Measurements from ENCODE around the gene UBAC2.
A peak's percentile ranks its signal among the peaks of the same experiment; 100 is the strongest.
"Not testable (repeated sequence)": the region's sequence is repeated elsewhere in the genome, so short reads cannot be mapped to it uniquely, and the experiment has no call there.

Gene UBAC2

DNA sequence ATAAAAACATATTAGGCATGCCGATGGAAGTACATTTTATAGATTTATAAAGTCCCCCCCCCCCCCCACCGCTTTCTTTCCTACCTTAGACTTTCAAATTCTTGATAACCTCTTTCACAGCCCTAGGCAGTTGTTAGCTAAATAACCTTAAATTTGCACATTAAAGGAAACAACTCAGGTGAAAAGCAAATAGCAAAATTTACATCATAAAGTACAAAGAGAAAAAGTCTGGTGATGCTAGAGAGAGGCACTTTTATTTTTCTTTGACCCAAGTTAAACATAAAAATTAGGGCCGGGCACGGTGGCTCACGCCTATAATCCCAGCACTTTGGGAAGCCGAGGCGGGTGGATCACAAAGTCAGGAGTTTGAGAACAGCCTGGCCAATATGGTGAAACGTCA lies 15.0 kb upstream of the UBAC2 start:
- DNase-seq = no peak

DNA sequence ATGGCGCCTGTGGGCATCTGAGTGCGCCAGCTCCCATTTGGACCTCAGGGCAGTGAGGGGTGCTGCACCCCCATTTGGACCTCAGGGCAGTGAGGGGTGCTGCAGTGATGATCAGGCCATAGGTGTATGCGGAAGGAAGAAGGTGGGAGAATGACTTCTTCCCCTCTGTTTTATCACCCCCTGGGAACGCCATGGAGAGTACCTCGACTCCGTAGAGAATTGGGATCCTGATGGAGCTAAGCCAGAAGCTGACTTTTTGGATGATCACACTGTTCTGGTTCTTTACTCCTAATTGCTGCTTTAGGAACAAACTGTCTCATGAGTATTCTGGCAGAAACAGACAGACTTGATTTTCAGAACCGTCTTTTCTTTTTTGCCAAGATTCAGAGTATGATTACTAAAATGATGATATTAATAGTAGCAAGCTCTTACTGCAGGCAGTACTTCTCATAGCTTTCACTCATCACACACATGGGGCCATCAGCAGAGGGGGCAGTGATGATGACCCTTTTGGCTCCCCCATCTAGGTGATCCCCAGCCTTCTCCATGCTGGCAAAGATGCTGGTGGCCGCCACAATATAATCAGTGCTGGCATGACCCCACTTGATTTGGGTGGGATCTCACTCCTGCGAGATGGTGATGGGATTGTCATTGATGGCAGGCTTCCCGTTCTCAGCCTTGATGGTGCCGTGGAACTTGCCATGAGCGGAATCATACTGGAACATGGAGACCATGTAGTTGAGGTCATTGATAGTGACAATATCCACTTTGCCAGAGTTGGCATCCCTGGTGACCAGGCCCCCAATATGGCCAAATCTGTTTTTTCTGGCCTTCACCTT lies 10.3 kb upstream of the UBAC2 start:
- DNase-seq = no peak

DNA sequence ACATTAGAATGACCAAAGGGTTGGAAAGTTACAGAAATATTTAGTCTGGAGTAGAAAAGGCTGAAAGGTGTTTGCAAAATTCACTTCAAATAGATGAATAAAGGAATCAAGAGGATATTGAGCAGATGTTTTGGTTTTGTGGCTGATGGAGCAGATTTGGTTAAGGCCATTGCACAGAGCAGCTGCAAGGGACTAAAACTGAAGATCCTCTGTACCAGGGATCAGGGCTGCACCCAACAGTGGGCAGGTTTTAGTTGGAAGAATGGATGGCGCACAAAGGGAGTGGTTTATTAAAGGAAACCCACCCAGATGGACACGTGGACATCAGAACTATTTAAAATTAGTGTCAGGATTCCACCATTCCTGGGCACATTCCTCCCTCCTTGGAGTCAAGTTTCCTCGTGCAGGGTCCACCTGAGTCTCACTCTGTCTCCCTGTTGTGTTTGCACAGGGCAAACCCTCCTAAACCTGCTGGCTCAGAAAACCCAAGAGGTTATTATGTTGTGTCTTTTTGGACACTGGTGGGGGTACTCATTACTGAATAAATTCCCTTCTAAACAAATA lies 9.2 kb upstream of the UBAC2 start:
- DNase-seq = no peak

DNA sequence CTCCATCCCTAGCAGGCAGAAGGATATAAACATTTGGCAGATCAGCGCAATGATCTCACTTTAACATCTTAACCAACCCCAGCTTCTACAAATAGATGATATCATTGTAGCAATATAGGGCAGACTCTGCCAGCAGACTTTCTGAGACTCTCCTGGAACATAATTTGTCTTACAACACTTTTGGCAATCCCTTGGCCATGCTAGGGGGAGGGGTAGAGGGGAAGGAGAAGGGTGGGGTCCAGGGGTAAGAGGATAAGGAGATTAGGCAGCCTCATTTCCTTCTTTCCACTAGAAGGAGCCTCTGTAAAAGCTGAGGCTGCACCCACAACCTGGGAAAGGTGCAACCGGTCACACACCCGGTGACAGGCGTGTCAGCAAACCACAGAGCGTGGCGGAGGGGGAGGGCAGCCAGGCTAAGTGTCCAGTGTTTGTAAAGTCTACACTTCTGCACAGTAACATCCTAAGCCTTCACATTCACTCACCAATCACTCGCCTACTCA lies 8.7 kb upstream of the UBAC2 start:
- peak; percentile 9 for DNase-seq

DNA sequence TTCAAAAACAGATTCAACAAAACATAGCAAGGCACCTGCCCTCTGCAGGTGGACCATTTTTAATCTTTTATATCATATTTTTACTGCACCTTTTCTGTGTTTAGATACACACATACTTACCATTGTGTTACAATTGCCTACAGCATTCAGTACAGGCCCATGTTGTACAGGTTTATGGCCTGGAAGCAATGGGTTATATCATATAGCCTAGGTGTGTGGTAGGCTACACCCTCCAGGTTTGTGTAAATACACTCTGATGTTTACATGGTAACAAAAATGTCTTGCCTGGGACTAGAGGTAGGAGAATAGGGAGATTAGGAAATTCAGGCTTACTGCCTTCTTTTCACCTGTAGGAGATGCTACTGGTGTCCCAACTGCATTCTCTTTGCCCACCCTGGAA lies 8.2 kb upstream of the UBAC2 start:
- DNase-seq = no peak

DNA sequence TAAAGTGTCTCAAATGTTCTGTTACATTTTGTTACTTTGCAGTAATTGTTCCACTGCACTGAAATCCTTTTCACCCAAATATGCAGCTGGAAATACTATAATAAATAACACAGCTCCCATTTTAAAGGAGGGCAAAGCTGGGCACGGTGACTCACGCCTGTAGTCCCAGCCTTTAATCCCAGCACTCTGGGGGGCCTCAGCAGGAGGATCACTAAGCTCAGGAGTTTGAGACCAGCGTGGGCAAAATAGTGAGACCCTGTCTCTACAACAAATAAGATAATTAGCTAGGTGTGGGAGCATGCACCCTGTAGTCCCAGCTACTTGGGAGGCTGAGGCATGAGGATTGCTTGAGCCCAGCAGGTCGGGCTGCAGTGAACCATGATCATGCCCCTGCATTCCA lies 7.5 kb upstream of the UBAC2 start:
- no peak for DNase-seq

DNA sequence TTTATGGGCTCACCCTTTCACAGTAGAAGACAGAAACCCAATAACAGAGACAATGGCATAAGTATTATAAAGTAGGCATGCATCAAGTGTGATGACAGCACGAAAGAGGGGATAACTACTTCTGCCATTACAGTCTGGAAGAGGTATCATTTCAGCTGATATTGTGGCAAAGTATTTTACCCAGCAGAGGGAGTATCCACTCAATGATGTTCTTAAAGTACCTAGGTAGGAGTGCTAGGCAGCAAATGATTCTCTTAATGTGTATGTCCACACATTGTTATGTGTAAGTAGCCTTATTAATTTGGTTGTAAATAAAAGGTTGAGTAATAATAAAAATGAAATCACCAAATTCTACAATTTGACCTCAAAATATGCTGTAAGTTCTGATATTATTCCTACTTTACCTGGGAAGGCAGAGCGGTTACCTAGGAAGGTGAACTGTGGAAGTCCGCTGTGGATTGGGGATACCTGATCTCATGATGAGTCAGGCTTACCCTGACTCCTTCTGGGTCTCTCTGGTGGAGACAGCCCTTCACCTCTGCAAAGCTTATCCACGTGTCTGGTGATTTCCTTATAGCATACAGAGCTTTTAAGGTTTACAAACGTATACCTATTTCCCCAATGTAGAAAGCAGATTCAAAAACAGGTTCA lies 4.1 kb upstream of the UBAC2 start:
- DNase-seq = no peak

DNA sequence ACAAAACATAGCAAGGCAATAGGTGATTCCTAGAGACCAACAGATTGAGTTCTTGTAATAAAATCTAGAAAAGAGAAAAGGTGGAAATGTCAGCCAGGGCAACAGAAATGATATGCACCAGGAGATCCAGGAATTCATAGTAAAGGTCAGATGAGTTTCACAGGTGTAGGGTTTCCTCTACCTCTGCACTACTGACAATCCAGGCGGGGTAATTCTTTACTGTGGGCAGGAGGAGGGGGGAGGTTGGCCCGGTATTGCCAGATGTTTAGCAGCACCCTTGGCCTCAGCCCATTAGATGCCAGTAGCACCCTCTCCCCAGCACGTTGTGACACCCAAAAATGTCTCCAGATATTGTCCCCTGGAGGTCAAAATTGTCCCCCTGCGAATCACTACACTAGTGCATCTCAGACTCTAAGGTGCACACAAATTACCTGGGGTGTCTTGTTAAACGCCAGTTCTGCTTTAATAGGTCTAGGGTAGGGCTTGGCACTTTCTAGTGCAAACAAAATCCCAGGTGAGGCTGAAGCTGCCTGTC lies 3.5 kb upstream of the UBAC2 start:
- no peak for DNase-seq

DNA sequence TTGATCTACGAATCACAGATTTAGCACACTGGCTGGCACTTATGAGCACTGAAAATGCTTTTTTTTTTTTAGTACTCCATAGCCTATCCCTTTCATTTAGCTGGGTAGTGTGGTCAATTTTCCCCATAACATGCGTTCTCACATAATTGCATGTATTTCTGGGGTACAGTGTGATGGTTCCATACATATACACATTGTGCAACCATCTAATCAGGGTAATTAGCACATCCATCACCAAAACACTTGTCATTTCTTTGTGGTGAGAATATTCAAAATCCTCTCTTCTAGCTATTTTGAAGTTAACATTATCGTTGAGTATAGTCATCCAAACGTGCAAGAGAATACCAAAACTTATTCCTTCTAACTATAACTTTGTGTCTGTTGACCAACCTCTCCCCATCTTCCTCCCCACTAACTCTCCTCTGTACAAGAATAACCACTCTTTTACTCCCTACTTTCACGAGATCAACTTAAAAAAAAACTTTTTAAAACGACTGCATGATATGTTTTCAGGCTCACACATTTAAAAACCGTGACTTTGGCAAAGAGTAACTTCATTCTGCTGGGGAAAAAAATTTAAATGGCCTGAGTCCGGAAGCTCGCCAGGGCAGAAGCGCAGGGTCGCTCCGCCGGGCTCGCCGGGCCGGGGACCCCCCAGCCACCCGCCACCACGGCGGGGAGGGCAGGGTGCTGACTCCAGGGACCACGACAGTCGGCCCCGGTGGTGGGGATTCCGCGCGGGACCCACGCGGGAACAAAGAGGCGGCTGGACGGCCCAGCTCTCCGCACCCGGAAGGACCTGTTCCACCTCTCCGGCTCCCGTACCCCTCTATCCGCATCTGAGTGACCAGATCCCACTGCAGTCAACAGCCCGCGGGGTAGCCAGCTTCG lies 868 bp upstream of the UBAC2 start:
- no peak for DNase-seq

DNA sequence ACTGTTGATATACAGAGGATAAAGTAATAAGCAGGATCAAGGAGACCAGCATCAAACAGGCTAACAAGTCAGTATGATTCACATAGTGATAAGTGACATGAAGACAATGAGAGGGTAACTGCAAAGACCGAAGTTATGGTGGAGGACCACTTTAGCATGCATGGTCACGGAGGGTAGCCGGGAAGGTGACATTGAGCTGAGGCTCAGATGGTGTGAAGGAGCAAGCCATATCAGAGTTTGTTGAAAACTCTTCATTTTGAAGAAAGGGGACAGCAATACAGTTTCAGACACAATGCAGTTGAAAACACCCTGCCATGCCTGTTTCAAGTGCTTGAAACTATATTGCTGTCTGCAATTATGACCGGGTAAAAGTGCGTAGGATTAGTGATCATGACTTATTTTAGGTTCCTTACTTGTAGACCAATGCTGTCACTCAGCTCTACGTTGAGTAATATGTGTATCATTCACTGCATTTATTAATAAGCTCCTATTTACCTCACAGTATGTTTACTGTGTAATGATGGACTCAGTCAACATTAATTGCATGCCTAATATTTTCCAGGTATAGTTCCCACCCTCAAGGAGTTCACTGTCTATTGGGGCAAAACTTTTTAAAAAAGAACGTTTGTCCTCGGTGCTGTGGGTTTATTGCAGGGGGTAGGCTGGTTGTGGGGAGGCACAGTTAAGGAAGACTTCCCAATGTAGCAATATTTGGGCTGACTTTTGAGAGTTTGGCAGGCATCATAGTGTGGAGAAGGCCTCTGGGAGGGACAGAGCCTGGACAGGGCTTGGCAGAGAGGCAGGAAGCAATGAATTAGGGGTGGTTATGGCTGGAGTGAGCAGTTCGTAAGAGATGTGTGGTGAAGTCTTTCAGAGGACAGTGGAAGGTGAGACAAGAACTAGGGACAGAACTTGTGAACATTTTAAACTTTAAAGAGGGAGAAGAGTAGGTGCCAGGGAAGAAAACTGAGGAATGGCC lies 3.2 kb downstream of the UBAC2 start:
- no peak for DNase-seq

DNA sequence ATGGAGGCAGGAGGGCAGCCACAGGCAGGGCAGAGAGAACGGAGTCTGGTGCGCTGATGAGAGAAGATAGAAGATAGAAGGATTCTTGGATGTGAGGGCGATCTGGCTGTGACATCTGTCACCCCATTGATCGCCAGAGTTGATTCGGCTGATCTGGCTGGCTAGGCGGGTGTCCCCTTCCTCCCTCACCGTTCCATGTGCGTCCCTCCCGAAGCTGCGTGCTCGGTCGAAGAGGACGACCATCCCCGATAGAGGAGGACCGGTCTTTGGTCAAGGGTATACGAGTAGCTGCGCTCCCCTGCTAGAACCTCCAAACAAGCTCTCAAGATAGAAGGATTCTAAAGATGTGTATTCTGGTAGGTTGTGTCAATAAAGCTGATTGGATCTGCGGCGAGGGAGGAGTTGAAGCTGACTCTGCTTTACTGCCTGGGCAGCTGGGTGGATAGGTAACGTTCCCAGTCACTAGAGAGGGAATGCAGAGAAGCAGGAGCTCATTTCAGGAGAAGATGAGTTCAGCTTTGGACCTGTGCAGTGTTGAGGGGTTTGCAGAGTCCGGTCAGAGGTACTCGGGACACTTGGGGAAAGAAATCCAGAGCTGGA lies 5.1 kb downstream of the UBAC2 start:
- no peak for DNase-seq

DNA sequence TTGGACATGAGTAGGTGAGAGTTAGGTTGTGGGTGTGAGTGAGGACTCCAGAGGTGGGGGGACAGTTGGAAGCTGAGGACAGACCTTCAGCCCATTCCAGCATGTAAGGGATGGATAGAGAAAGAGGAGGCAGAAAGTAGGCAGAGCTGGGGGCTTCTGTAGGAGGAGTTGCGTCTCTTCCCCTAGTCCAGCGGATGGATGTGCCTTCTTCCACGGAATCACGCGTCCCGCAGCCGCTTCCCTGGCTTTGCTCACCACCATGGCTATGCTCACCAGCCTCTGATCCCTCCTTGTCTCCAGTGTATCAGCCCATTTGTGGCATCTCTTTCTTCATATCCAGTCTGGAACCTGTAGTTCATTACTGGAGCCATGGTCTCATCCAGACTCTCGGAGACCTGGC lies 5.6 kb downstream of the UBAC2 start:
- DNase-seq = no peak

DNA sequence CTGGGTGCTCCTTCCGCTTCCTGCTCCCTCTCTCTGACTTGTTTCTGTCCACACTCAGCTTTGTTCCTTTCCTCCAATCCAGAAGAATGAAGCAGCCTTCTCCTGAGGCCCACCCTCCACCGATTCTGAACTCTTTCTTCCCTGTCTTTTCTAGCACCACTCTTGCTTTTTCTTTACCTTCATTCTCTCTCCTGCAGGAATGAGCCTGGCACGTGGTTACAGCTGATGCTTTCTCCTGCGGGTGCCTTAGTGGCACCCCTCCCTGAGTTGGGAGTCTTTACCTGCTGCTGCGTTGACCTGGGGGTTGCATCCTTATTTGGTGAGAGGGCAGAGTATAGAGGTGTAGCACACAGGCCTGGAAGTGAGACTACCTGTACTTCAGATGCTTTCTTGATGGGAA lies 6.2 kb downstream of the UBAC2 start:
- DNase-seq = no peak

DNA sequence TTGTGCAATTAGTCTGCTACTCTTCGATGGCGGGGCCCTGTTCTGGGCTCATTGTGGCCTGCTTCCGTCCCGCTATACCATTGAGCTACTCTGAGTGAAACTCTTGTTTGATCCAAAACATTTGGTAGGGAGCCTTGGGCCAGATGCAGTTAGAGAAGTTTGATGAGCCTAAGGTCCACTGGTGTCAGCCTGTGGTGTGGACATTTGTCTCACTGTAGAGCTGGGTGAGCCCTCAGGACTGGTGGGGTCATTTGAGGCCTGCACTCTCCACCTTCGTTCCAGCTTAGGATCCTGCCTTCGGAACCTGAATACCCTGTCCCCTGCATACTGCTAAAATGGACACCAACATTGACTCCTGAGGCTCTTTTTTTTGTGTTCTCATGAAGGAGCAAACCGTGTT lies 6.9 kb downstream of the UBAC2 start:
- no peak for DNase-seq

DNA sequence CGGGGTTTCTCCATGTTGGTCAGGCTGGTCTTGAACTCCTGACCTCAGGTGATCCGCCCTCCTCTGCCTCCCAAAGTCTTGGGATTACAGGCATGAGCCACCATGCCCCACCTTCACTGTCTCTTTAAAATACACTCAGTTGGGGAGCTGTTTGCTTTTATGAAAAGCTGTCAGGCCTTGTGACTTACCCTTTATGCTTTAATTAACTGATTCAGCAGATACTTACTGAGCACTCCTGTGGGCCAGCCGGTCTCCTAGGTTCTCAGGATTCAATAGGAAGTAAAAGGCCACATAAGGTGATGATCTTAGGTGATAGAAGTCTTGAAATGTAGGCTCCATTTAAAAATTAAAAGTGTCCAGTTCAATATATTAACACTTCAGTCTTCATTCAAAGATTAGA lies 7.5 kb downstream of the UBAC2 start:
- DNase-seq = no peak

DNA sequence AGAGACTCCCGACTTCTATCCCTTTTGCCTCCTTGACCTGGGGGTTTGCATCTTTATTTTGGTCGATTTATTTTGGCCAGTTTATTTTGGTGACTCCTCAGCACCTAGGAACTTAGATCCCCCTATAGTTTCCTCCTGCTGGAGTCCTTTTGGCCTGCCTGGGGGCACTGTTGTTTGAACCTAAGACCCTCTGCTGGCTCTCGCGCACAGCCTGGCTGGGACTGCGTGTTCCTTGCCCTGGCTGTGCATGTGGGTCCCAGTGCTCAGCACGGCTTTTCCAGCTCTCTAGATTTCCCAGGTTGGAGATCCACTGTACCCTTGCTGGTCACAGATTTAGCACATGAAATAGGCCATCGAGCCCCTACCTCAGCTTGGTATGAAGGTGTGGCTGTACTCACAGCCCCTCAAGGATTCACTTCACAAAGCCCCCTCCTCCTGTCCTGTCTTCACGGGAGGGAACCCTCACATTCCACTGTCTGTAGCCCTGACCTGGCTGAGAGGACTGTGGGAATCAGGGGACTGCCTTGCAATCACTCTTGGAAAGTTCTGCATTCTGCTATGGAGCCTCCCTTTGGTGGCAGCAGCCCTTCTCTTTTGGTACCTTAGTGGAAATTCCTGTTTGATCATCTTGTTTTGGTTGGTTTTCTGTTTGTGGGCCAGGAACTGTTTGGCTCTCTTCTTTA lies 8.3 kb downstream of the UBAC2 start:
- no peak for DNase-seq

DNA sequence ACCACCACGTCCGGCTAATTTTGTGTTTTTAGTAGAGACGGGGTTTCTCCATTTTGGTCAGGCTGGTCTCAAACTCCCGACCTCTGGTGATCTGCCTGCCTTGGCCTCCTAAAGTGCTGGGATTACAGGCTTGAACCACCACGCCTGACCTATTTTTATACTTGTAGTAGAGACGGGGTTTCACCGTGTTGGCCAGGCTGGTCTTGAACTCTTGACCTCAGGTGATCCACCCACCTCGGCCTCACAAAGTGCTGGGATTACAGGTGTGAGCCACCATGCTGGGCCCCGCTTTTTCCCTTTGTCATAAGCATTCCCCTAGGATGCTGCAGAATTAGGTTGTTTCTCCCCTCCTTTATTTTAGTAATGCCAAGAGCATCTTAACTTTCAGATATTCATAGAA lies 10.0 kb downstream of the UBAC2 start:
- DNase-seq = not testable (repeated sequence)

DNA sequence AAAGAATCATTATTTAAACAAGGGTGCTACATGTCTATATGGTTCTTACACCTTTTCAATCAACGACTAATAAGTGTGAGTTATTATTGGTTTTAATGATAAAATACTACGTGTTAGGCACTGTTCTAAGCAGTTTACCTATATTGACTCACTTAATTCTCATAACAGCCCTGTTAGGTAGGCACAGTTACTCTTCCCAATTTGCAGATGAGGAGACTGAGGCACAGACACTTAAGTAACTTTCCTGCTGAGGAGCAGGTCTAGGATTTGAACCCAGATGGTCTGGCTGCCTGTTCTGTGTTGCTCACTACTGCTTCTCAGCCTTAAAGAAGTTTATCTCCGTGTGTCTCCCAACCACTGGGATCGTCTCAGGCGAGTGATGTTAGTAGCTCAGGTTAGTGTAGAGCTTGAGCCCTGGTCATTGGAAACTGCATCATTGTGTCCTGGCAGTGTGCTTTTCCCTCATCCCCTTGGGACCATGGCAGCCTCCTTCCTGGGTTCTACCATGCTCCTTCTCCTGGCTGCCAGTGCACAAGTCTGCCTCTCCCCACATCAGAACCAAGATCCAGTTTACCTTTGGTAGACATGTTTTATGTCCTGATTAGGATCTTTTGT lies 10.9 kb downstream of the UBAC2 start:
- DNase-seq = no peak

DNA sequence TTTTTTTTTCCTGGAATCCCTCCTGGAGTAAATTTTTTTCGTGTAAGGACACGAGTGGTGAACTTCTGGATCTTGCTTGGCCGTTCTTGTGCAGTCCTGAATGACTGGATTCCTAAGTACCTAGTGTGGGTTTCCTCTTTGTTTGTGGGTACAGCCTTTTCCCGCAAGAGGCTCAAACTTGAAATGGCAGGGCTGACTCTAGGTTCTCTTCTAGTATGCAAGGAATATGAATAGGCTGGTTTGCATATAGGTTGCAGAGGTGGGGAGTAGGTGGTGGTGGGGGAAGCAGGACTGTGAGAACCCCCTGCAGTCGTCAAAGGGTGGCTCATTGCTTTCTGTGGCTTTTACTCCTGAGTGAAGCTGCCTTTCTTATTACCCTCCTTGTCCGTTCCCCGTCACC lies 13.6 kb downstream of the UBAC2 start:
- DNase-seq = no peak

DNA sequence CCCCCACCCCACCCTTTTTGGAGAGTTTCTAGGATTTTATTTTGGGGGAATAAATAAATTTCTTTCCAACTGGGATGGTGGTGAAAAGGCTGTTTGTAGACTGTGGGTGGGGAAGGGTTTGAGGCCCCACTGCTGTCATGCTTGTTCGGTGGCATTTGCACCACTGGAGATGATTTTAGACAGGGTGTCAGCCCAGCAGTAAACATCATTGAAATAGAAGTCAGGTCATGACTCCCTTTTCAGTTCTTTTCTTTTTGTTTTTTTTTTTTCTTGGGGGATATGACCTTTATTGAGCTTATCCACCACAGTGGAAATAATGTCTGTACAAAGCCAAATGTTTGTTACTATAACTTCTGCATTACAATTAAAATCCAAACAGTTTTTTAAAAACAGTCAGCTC lies 14.1 kb downstream of the UBAC2 start:
- DNase-seq = no peak
